ENCODE results near the gene EPHB1.
A peak's percentile ranks its signal among the peaks of the same experiment; 100 is the strongest.
"Not testable (repeated sequence)": the region's sequence is repeated elsewhere in the genome, so short reads cannot be mapped to it uniquely, and the experiment has no call there.

Gene EPHB1

DNA sequence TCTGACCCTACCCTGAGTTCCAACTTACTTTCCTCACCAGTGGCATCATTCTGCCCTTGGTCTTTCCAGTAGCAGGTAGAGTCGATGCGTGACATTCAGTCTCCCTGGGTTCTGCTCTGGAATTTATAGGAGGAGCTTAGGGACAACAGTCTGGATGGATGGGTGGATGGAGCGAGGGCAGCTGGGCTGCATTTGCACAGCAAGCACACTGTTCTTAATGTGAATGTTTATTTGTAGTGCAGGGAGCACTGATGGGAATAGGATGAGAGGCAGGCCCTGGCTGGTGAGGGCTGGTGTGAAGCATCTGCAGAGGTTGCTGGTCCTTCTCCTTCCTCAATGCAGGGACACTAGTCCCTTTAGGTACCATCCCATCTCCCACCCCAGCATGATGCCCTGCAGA lies 176.2 kb downstream of the EPHB1 start:
- no peak for DNase-seq (ENCODE audit: low read depth)
- no peak overlapping the region for H3K4me3 ChIP-seq (ENCODE audit: low read depth, low read length)

DNA sequence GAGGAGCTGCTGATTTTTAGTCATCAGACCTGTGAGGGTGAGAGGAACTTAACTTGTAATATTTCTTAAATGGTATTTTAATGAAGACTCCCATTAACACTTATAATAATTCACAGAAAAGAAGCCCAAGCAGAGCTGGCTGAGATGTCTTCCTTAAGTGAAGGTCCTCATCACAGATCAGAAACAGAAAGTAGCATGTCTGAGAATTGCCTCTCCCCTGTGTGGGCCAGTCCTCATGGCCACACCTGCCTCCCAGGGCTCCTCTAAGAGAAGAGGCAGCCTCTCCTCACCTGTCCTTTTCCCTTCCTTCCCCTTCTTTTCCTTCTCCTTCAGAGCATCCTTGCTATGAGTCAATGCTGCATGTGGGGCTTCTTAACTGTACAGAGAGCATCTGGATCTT lies 176.8 kb downstream of the EPHB1 start:
- H3K4me3 ChIP-seq (ENCODE audit: low read depth, low read length); DNase-seq (ENCODE audit: low read depth): not testable (repeated sequence)

- no peak overlapping the region for H3K4me3 ChIP-seq (ENCODE audit: low read depth, low read length)
- DNase-seq (ENCODE audit: low read depth), result no peak
Measured at GRCh38 chr3:134972836-134973455, 177.9 kb downstream of the EPHB1 start.

- H3K4me3 ChIP-seq (ENCODE audit: low read depth, low read length), result no peak overlapping the region
- no peak for DNase-seq (ENCODE audit: low read depth)
Measured at GRCh38 chr3:134974624-134975023, 179.6 kb downstream of the EPHB1 start.

- DNase-seq (ENCODE audit: low read depth), result no peak
- H3K4me3 ChIP-seq (ENCODE audit: low read depth, low read length), result no peak overlapping the region
Measured at GRCh38 chr3:134976948-134977347, 181.9 kb downstream of the EPHB1 start.

DNA sequence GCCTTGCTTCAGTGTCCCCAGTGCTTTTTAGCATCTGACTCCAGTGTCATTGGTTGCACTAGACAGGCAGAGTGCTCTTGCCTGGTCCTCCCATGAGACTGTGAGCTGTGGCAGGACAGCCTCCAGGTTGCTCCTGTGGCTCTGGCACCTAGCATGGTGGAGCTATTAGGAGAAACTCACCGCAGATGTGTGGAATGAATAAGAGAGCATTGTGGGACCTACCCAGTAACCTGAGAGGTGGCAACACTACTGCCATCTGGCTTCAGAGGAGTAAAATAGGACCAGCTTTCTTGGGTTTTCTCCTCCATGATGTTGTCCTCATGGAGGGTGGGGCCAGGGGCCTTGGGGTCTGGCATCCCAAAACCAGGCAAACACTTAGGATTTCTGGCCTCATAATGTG lies 183.6 kb downstream of the EPHB1 start:
- no peak for DNase-seq (ENCODE audit: low read depth)
- no peak overlapping the region for H3K4me3 ChIP-seq (ENCODE audit: low read depth, low read length)

- no peak overlapping the region for H3K4me3 ChIP-seq (ENCODE audit: low read depth, low read length)
- peak; percentile 1 for DNase-seq (ENCODE audit: low read depth)
Measured at GRCh38 chr3:134985864-134986715, 191.0 kb downstream of the EPHB1 start.

GRCh38 chr3:134988666-134989065 lies 193.6 kb downstream of the EPHB1 start:
- H3K4me3 ChIP-seq (ENCODE audit: low read depth, low read length), result no peak overlapping the region
- DNase-seq (ENCODE audit: low read depth), result peak; percentile 5

DNA sequence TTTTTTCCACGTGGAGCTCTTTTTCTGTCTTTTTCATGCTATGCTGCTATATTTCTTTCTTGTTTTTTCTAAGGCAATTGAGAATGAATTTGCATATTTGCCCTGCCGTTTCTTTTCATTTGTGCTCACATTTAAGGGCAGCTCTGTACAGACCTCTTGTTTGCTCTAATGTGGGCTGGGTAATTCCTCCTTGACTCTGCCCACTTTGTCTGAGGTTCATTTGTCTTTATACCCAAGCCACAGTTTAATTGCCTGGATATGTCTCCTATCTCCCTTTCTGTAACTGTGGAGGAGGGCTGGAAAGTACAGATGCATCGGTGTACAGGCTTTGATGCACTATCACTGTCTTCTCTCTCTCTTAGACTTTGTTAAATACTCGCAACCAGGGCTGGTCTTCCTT lies 195.9 kb downstream of the EPHB1 start:
- no peak for DNase-seq (ENCODE audit: low read depth)

DNA sequence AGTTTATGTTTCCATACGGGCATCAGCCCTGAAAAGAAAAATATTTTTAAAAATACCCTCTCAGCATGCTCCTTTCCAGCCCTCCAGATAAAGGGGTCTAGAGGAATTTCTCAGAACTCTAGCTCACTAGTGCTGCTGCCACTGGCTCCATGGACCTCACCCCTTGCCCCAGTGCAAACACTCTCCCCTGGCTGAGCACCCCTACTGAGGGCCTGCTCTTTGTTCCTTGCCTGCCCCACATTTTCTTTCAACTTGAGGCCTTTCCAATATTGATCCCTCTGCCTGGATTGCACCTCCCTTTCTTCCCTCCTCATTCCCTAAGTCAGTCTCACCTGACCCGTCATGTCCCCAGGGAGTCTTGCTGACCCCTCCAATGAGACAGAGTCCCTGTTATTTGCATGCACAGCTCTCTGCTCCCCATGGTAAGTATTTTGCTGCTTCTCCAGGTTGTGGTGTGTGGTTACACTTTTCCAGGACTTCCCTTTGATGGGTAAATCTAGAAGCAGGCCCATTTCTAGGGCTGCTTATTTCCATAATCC lies 196.5 kb downstream of the EPHB1 start:
- DNase-seq (ENCODE audit: low read depth), result no peak
- no peak overlapping the region for H3K4me3 ChIP-seq (ENCODE audit: low read depth, low read length)

More for the DNA sequence above, 195.9 kb downstream of the EPHB1 start:
- no peak overlapping the region for H3K4me3 ChIP-seq (ENCODE audit: low read depth, low read length)

GRCh38 chr3:134992180-134992579 lies 197.1 kb downstream of the EPHB1 start:
- H3K4me3 ChIP-seq (ENCODE audit: low read depth, low read length), result no peak overlapping the region
- DNase-seq (ENCODE audit: low read depth), result no peak

GRCh38 chr3:134992586-134992985 lies 197.5 kb downstream of the EPHB1 start:
- no peak overlapping the region for H3K4me3 ChIP-seq (ENCODE audit: low read depth, low read length)
- DNase-seq (ENCODE audit: low read depth), result no peak

DNA sequence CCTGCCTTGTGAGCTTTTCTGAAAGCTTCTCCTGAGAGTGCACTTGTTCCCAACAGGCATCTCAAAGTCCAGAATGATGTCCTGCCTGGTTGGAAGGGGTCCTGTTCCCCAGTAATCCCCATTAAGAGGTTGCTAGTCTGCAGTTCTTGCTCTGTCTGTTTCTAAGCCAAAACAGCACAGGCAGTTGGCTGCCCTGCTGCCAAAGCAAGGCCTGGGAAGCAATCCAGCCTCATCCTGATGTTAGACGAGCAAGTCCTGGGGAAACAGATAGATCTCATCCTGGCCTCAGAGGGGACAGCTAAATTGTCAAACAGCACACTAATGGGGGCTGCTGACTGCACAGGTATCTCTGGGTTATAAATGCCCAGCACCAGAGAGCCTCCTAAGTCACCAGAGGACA lies 198.0 kb downstream of the EPHB1 start:
- no peak for DNase-seq (ENCODE audit: low read depth)

DNA sequence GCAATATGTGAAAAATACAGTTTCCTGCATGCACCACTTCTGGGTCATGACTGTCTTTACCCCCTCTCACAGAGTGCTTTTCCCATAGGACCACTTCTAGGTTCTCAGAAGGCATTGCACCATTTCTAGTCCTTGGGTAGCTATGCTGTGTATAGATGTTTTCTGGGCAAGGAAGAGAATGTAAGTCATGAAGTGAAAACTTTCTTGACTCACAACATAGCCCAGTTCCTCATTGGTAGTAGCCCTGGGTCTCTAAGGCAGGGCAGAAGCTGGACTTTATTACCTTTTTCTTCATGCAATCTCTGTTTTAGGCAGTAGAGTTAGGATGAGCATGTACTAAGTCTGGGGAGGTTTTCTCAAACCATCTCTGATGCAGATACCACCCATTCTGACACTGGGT lies 203.1 kb downstream of the EPHB1 start:
- peak; percentile 24 for DNase-seq (ENCODE audit: low read depth)
- H3K4me3 ChIP-seq (ENCODE audit: low read depth, low read length), result no peak overlapping the region

More for the DNA sequence above, 198.0 kb downstream of the EPHB1 start:
- no peak overlapping the region for H3K4me3 ChIP-seq (ENCODE audit: low read depth, low read length)

- H3K4me3 ChIP-seq (ENCODE audit: low read depth, low read length), result no peak overlapping the region
- no peak for DNase-seq (ENCODE audit: low read depth)
Measured at GRCh38 chr3:134998855-134999254, 203.8 kb downstream of the EPHB1 start.

DNA sequence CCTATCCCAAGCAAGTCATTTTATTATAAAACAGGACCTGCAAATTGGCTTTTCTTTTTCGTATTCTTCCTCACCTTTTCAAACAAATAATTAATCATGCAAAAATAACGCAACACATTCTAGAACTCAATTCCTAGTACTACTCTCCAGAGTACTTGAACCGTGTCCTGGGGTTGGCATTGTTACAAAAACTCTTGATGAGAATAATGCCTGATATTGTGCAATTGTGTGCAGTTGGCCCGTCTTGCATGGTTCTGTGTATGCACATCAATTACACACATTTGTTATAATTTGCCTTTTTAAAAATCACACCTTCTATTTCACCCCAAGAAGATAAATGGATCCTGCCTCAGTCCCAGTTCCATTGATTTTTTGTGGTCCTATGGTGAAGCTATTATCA lies 205.4 kb downstream of the EPHB1 start:
- no peak for DNase-seq (ENCODE audit: low read depth)
- H3K4me3 ChIP-seq (ENCODE audit: low read depth, low read length), result no peak overlapping the region

DNA sequence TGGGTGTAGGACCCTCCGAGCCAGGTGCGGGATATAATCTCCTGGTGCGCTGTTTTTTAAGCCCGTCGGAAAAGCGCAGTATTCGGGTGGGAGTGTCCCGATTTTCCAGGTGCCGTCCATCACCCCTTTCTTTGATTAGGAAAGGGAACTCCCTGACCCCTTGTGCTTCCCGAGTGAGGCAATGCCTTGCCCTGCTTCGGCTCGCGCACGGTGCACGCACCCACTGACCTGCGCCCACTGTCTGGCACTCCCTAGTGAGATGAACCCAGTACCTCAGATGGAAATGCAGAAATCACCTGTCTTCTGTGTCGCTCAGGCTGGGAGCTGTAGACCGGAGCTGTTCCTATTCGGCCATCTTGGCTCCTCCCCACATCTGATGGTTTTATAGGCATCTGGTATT lies 210.6 kb downstream of the EPHB1 start:
- not testable (repeated sequence) for DNase-seq (ENCODE audit: low read depth); H3K4me3 ChIP-seq (ENCODE audit: low read depth, low read length)

- no peak for DNase-seq (ENCODE audit: low read depth)
- no peak overlapping the region for H3K4me3 ChIP-seq (ENCODE audit: low read depth, low read length)
Measured at GRCh38 chr3:135007607-135008006, 212.5 kb downstream of the EPHB1 start.

DNA sequence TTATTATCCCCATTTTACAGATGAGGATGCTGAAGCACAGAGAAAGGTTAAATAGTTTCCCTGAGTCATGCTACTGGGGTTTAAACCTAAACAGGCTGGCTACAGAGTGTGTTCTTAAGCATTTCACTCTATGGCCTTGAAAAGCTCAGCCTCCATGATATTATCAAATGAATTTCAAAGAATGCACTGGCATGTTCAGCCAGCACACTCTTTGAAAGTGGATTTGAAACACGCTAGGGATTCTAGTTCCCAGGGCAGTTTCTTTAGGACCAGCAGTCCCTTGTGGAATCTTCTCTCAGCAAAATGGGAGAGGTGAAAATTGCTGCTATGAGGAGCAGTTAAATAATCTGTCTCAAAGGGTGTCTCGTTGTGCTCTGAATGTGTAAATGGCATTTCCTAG lies 213.3 kb downstream of the EPHB1 start:
- no peak for DNase-seq (ENCODE audit: low read depth)
- H3K4me3 ChIP-seq (ENCODE audit: low read depth, low read length), result no peak overlapping the region

GRCh38 chr3:135009014-135009413 lies 214.0 kb downstream of the EPHB1 start:
- H3K4me3 ChIP-seq (ENCODE audit: low read depth, low read length), result no peak overlapping the region
- DNase-seq (ENCODE audit: low read depth), result no peak

GRCh38 chr3:135012101-135012500 lies 217.0 kb downstream of the EPHB1 start:
- no peak for DNase-seq (ENCODE audit: low read depth)

More at GRCh38 chr3:135012101-135012500, 217.0 kb downstream of the EPHB1 start:
- no peak overlapping the region for H3K4me3 ChIP-seq (ENCODE audit: low read depth, low read length)

All from skeletal muscle cell (primary cell).